ENCODE data around the gene KAZN.
A peak's percentile ranks its signal among the peaks of the same experiment; 100 is the strongest.
"Not testable (repeated sequence)": the region's sequence is repeated elsewhere in the genome, so short reads cannot be mapped to it uniquely, and the experiment has no call there.

The KAZN gene

GRCh38 chr1:14948112-14948652 lies 349.7 kb downstream of the KAZN start:
- DNase-seq, result no peak

- DNase-seq, result no peak
Observed at GRCh38 chr1:14949270-14949835, 350.9 kb downstream of the KAZN start.

- DNase-seq, result no peak
Observed at GRCh38 chr1:14949836-14950713, 351.6 kb downstream of the KAZN start.

GRCh38 chr1:14951766-14952165 lies 353.3 kb downstream of the KAZN start:
- DNase-seq, result no peak

GRCh38 chr1:14952626-14953314 lies 354.3 kb downstream of the KAZN start:
- DNase-seq, result no peak

GRCh38 chr1:14954210-14954609 lies 355.7 kb downstream of the KAZN start:
- DNase-seq, result no peak

GRCh38 chr1:14954930-14955329 lies 356.4 kb downstream of the KAZN start:
- DNase-seq, result no peak

- no peak for DNase-seq
Observed at GRCh38 chr1:14955402-14955801, 356.9 kb downstream of the KAZN start.

- no peak for DNase-seq
Observed at GRCh38 chr1:14955976-14956375, 357.5 kb downstream of the KAZN start.

GRCh38 chr1:14956579-14957195 lies 358.2 kb downstream of the KAZN start:
- DNase-seq, result no peak

- DNase-seq, result no peak
Observed at GRCh38 chr1:14957375-14958098, 359.1 kb downstream of the KAZN start.

- no peak for DNase-seq
Observed at GRCh38 chr1:14958249-14959058, 360.0 kb downstream of the KAZN start.

GRCh38 chr1:14959059-14959694 lies 360.7 kb downstream of the KAZN start:
- DNase-seq, result no peak

GRCh38 chr1:14961661-14962267 lies 363.3 kb downstream of the KAZN start:
- DNase-seq, result no peak

GRCh38 chr1:14962407-14962806 lies 363.9 kb downstream of the KAZN start:
- DNase-seq, result no peak

- DNase-seq, result not testable (repeated sequence)
Observed at GRCh38 chr1:14963791-14964710, 365.6 kb downstream of the KAZN start.

GRCh38 chr1:14964711-14965055 lies 366.2 kb downstream of the KAZN start:
- DNase-seq, result no peak

- DNase-seq, result no peak
Observed at GRCh38 chr1:14968251-14968851, 369.9 kb downstream of the KAZN start.

GRCh38 chr1:14969006-14969405 lies 370.5 kb downstream of the KAZN start:
- peak in 1 of 5 donors; percentile 69 for DNase-seq

Data from T-helper 1 cell (primary cell).